Neuronal stem cell (in vitro differentiated cells): Measurements from ENCODE around the gene TPRN.

Experiments used
- DNase-seq: peaks from one replicate; pipeline ENCODE4 v3.0.0-alpha.2; 2013; ENCODE audit warnings: low spot score
- H2AFZ ChIP-seq: one replicate; pipeline ENCODE4 v1.6.1; 2013; ENCODE audit warnings: mild to moderate bottlenecking, low read length, inconsistent platforms
- H2AK5ac ChIP-seq: 2 replicates; pipeline ENCODE4 v1.6.1; 2013; ENCODE audit warnings: low read depth, mild to moderate bottlenecking, inconsistent platforms, low read length, moderate library complexity, mixed read lengths
- H2BK120ac ChIP-seq: 2 replicates; pipeline ENCODE4 v1.6.1; 2013; ENCODE audit warnings: low read depth, mild to moderate bottlenecking, inconsistent platforms, low read length, moderate library complexity, mixed read lengths
- H2BK12ac ChIP-seq: one replicate; pipeline ENCODE4 v1.6.1; 2013; ENCODE audit warnings: low read length, inconsistent platforms
- H2BK15ac ChIP-seq: 2 replicates; pipeline ENCODE4 v1.6.1; 2013; ENCODE audit warnings: mild to moderate bottlenecking, low read length, inconsistent platforms, mixed read lengths
- H2BK5ac ChIP-seq: one replicate; pipeline ENCODE4 v1.6.1; 2013; ENCODE audit warnings: inconsistent platforms, mild to moderate bottlenecking, low read length, moderate library complexity
- H3K14ac ChIP-seq: one replicate; pipeline ENCODE4 v1.6.1; 2013; ENCODE audit warnings: low read length, inconsistent platforms
- H3K18ac ChIP-seq: 2 replicates; pipeline ENCODE4 v1.6.1; 2013; ENCODE audit warnings: low read length, inconsistent platforms
- H3K23ac ChIP-seq: 2 replicates; pipeline ENCODE4 v1.6.1; 2013; ENCODE audit warnings: low read depth, mild to moderate bottlenecking, mixed read lengths, low read length, inconsistent platforms; ENCODE audit not compliant: poor library complexity
- H3K27ac ChIP-seq: replicated peaks from 3 replicates; pipeline ENCODE4 v1.5.1; 2013; ENCODE audit warnings: low read length, inconsistent platforms
- H3K27me3 ChIP-seq, 3 experiments: 2 replicates each; pipeline ENCODE4 v1.6.1; 2013; ENCODE audit warnings: low read length in 3 of 3, mild to moderate bottlenecking in 2 of 3, inconsistent platforms in 1 of 3, low read depth in 1 of 3, mixed read lengths in 1 of 3, moderate library complexity in 1 of 3; ENCODE audit not compliant: control insufficient read depth in 3 of 3, insufficient read depth in 3 of 3
- H3K36me3 ChIP-seq, 2 donors: replicated peaks in 1 of 2; 2 replicates each; pipeline ENCODE4 v1.6.1; 2013; ENCODE audit warnings: low read length in 2 of 2; ENCODE audit not compliant: control insufficient read depth in 2 of 2, insufficient read depth in 2 of 2
- H3K4ac ChIP-seq: 2 replicates; pipeline ENCODE4 v1.6.1; 2013; ENCODE audit warnings: inconsistent platforms, mild to moderate bottlenecking, low read length, moderate library complexity
- H3K4me1 ChIP-seq, 2 donors: 1 replicate in 1 of 2; 2 replicates in 1 of 2; pipeline ENCODE4 v1.6.1; 2013; ENCODE audit warnings: low read length in 2 of 2, low read depth in 1 of 2; ENCODE audit not compliant: control insufficient read depth in 2 of 2, insufficient read depth in 1 of 2
- H3K4me2 ChIP-seq: one replicate; pipeline ENCODE4 v1.6.1; 2013; ENCODE audit warnings: mild to moderate bottlenecking, low read length, inconsistent platforms; ENCODE audit not compliant: insufficient read depth, poor library complexity, severe bottlenecking
- H3K4me3 ChIP-seq, 2 donors: 2 replicates each; pipeline ENCODE4 v1.5.1; 2013; ENCODE audit warnings: low read length in 2 of 2, mild to moderate bottlenecking in 2 of 2, inconsistent platforms in 1 of 2, moderate library complexity in 1 of 2
- H3K79me1 ChIP-seq: one replicate; pipeline ENCODE4 v1.6.1; 2013; ENCODE audit warnings: low read depth, mild to moderate bottlenecking, inconsistent platforms, low read length, moderate library complexity
- H3K9ac ChIP-seq: one replicate; pipeline ENCODE4 v1.6.1; 2013; ENCODE audit warnings: mild to moderate bottlenecking, low read depth, low read length, inconsistent platforms; ENCODE audit not compliant: poor library complexity
- H3K9me3 ChIP-seq, 2 donors: replicated peaks in 1 of 2; 2 replicates each; pipeline versions ENCODE3 to v1.6.1; 2013; ENCODE audit warnings: low read length in 2 of 2, mild to moderate bottlenecking in 2 of 2, inconsistent platforms in 1 of 2, low read depth in 1 of 2, mixed read lengths in 1 of 2, moderate library complexity in 1 of 2; ENCODE audit not compliant: control insufficient read depth in 2 of 2, insufficient read depth in 1 of 2
- H4K8ac ChIP-seq: one replicate; pipeline ENCODE4 v1.6.1; 2013; ENCODE audit warnings: low read depth, mild to moderate bottlenecking, inconsistent platforms, low read length, moderate library complexity
- H4K91ac ChIP-seq: one replicate; pipeline ENCODE4 v1.6.1; 2013; ENCODE audit warnings: low read length, low read depth, mild to moderate bottlenecking, inconsistent platforms; ENCODE audit not compliant: poor library complexity
- WGBS, 2 donors: extraction: QIAGEN DNeasy Blood & Tissue Kit; methylation state at CpG; one replicate each; pipeline ENCODE4 v1.1.7; 2013; ENCODE audit warnings: missing lambda C conversion rate in 2 of 2, mixed read lengths in 1 of 2; ENCODE audit not compliant: insufficient read length in 2 of 2, insufficient replicate concordance in 1 of 2; ENCODE audit errors: extremely low coverage in 2 of 2; 5-methylcytosine and 5-hydroxymethylcytosine counted together

The TPRN gene

DNA sequence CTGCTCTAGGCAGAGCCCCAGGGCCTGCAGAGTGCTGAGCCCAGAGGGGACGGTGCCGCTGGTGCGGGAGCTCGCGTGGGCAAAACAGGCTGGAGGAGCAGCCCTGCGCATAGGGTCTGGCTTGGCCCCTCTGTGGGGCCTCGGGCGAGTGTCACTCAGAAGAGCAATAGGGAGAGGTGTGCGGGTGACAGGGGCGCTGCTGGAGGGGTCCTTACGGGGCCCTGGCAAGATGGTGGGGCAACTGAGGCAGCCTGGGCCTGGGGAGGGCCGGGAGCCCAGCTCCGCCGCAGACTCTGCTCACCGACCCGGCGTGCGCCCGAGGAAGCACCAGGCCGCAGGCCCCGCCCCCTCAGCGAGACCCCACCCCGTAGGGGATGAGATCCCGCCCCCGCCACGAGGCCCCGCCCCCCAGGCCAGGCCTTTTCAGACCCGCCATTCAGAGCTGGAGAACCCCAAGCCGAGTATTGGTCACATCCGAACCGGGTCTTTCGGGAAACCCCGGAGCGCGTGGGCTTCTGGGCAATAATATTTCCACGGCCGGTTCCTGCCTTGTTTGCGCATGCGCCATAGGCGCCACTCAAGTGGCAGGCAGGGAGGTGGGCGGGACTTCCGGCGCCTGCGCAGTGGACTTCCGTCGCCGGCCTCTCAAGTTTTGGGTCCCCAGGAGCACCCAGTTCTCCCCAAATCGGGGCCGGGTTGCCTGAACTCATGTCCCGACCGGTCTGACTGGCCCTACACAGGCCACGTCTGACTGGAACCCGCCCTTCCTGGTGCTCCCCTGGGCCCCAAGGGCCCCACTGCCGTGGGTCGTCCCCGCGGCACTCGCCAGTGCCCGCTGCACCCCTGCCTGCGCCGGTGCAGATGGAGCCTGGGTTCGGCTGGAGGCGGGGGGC, 22.8 kb upstream of the TPRN start:
- Histone ChIP-seq H3K79me1 (peaks cover 9% of the 10 kb centered on the region), H3K4me2 (peak overlapping the region; percentile 89), H3K23ac (peak overlapping the region; percentile 93), H3K4me3 (peak overlapping the region; percentile 83 to 93), H3K27ac (peak overlapping the region; percentile 72), H2AFZ (peak overlapping the region; percentile 94), H2BK15ac (peak overlapping the region; percentile 98), H3K27me3 (peaks cover 0 to 10% (median 3%) of the 10 kb centered on the region in 3 experiments), H3K4me1 (peaks cover 11 to 23% of the 10 kb centered on the region in 2 donors), H3K9me3 (no peaks in the 10 kb centered on the region), H4K91ac (no peak overlapping the region), H2BK5ac (peak overlapping the region; percentile 66), H3K4ac (peak overlapping the region; percentile 93), H3K36me3 (no peaks in the 10 kb centered on the region), H2AK5ac (peak overlapping the region; percentile 71), H2BK120ac (peak overlapping the region; percentile 81), H3K14ac (peak overlapping the region; percentile 89), H3K9ac (peak overlapping the region; percentile 99), H2BK12ac (peak overlapping the region; percentile 59), H4K8ac (peak overlapping the region; percentile 82), H3K18ac (peak overlapping the region; percentile 99)
- WGBS, 2 donors: no CpG with 5 or more reads among the region's 63 CpGs
- peak; percentile 95 for DNase-seq

- peak within 1 kb of the TSS; percentile 93 for H3K4ac ChIP-seq
- peak within 1 kb of the TSS; percentile 94 for H2AFZ ChIP-seq
- peak within 1 kb of the TSS; percentile 66 for H2BK5ac ChIP-seq
- peak within 1 kb of the TSS; percentile 71 for H2AK5ac ChIP-seq
- no peak for DNase-seq
- peaks cover 10% of the 10 kb centered on the region for H3K79me1 ChIP-seq
- peak within 1 kb of the TSS; percentile 59 for H2BK12ac ChIP-seq
- H3K9me3 ChIP-seq: no peaks in the 10 kb centered on the region
- H2BK15ac ChIP-seq: peak within 1 kb of the TSS; percentile 98
- WGBS, 2 donors: no CpG with 5 or more reads among the region's 88 CpGs
- peaks cover 0 to 10% (median 3%) of the 10 kb centered on the region in 3 experiments for H3K27me3 ChIP-seq
- H4K91ac ChIP-seq: no peak within 1 kb of the TSS
- peak within 1 kb of the TSS; percentile 81 for H2BK120ac ChIP-seq
- peaks cover 11 to 23% of the 10 kb centered on the region in 2 donors for H3K4me1 ChIP-seq
- H3K9ac ChIP-seq: peak within 1 kb of the TSS; percentile 91
- peak within 1 kb of the TSS; percentile 89 for H3K4me2 ChIP-seq
- peak within 1 kb of the TSS; percentile 98 for H4K8ac ChIP-seq
- H3K27ac ChIP-seq: no peak within 1 kb of the TSS
- H3K18ac ChIP-seq: peak within 1 kb of the TSS; percentile 94
- peak within 1 kb of the TSS; percentile 89 for H3K23ac ChIP-seq
- H3K4me3 ChIP-seq: peak within 1 kb of the TSS; percentile 74 to 83
- H3K14ac ChIP-seq: no peak within 1 kb of the TSS
- H3K36me3 ChIP-seq: no peaks in the 10 kb centered on the region
Observed at GRCh38 chr9:137222190-137223077, 21.9 kb upstream of the TPRN start, which contains the start of gene RNF208. Gene RNF208 (minus strand): TSS chr9:137222240. CDS start chr9:137221212, 1,028 bp downstream.

DNA sequence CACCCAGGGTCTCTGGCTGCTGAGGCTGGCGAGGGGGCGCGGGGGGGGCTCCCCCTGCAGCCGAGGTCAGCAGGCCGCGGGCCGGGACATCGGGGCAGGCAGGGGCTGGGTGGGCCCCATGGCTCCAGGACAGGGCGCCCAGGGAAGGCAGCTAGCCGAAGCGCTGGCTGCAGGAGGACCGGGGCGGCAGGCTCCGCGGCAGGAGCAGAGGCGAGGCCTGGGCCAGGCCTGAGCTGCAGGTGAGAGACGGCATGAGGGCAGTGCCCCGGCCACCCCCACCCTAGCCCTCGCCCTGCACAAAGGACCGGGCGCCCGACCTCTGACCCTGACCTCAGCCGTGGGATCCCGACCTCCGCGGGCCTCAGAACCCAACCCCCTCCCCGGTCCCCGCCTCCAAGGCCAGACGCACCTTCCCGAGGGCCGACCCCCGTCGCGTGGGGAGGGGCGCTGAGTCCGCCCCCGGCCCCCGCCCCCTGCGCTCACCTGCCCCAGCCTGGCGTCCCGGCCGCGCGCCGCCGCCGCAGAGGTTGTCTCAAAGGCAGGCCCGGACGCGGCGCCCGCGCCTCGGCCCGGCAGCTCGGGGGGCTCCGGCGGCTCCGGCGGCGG, 21.1 kb upstream of the TPRN start:
- H4K91ac ChIP-seq: no peak overlapping the region
- H3K36me3 ChIP-seq: no peaks in the 10 kb centered on the region
- peaks cover 0 to 10% (median 3%) of the 10 kb centered on the region in 3 experiments for H3K27me3 ChIP-seq
- H2BK120ac ChIP-seq: no peak overlapping the region
- DNase-seq: no peak
- no peaks in the 10 kb centered on the region for H3K9me3 ChIP-seq
- no peak overlapping the region for H2BK12ac ChIP-seq
- no peak overlapping the region for H3K14ac ChIP-seq
- H3K79me1 ChIP-seq: peaks cover 12% of the 10 kb centered on the region
- peak overlapping the region; percentile 49 for H2BK15ac ChIP-seq
- peak overlapping the region; percentile 93 for H3K18ac ChIP-seq
- no CpG with 5 or more reads among the region's 61 CpGs for WGBS, 2 donors
- no peak overlapping the region for H3K4ac ChIP-seq
- H3K4me2 ChIP-seq: peak overlapping the region; percentile 89
- peak overlapping the region; percentile 98 for H4K8ac ChIP-seq
- peak overlapping the region; percentile 71 for H2AFZ ChIP-seq
- H3K23ac ChIP-seq: peak overlapping the region; percentile 43
- peaks cover 11 to 23% of the 10 kb centered on the region in 2 donors for H3K4me1 ChIP-seq
- peak overlapping the region; percentile 74 to 83 for H3K4me3 ChIP-seq
- no peak overlapping the region for H2BK5ac ChIP-seq
- peak overlapping the region; percentile 84 for H3K9ac ChIP-seq
- H3K27ac ChIP-seq: no peak overlapping the region
- peak overlapping the region; percentile 56 for H2AK5ac ChIP-seq
